H1 (cell line): Measurements from ENCODE around the gene PRRX2. TPM values are rescaled to one million over a fixed set of nuclear protein-coding genes. Genes with fewer than 3 reads are reported as not detected.

Experiments used
- FOSL1 ChIP-seq: IDR thresholded peaks from 2 replicates; pipeline ENCODE4 v1.6.1; 2011; ENCODE audit warnings: mild to moderate bottlenecking, low read depth, low read length, moderate library complexity; ENCODE audit not compliant: insufficient read depth
- RBBP5 ChIP-seq: IDR thresholded peaks from 2 replicates; pipeline ENCODE4 v1.7.1; 2012; ENCODE audit warnings: low read depth, mild to moderate bottlenecking, inconsistent platforms, low read length, moderate library complexity, borderline replicate concordance
- RXRA ChIP-seq: IDR thresholded peaks from 2 replicates; pipeline ENCODE4 v1.6.1; 2011; ENCODE audit warnings: low read depth, mild to moderate bottlenecking, low read length, moderate library complexity; ENCODE audit not compliant: insufficient read depth
- SP2 ChIP-seq: IDR thresholded peaks from 2 replicates; pipeline ENCODE4 v1.6.1; 2012; ENCODE audit warnings: mild to moderate bottlenecking, low read length, inconsistent platforms
- SRF ChIP-seq: IDR thresholded peaks from 2 replicates; pipeline ENCODE4 v1.6.1; 2011; ENCODE audit warnings: mild to moderate bottlenecking, low read depth, low read length, moderate library complexity
- TAF7 ChIP-seq: optimal IDR thresholded peaks from 2 replicates; pipeline ENCODE3; 2011; ENCODE audit warnings: low read depth, mild to moderate bottlenecking, inconsistent platforms, low read length, moderate library complexity, borderline replicate concordance
- polyA plus RNA-seq, 7 experiments: library from polyadenylated mRNA; depleted of rRNA in 3 of 7; stranded (reverse) in 5 of 7; unstranded in 2 of 7; fragments of >200 nt in 5 of 7; fragments of 200-250 nt in 2 of 7; gene quantifications; 1 replicate in 5 of 7; 2 replicates in 1 of 7; 4 replicates in 1 of 7; pipeline versions ENCODE4 v1.2.1 to v1.2.3, GENCODE V29; 2011 to 2013; ENCODE audit warnings: missing spikeins in 2 of 7, mixed read lengths in 2 of 7
- total RNA-seq: library from RNA; stranded (reverse); fragmentation: NEBNext Ultra II Directional; extraction: Animal tissue kit (Norgen Biotek cat#: 25700); gene quantifications from 2 replicates; pipeline ENCODE4 v1.2.1, GENCODE V29; 2021
- TF ChIP-seq, protein P1 (sequence below): fragments of 300-600 bp; sonication (generic); IDR thresholded peaks from 2 replicates; pipeline ENCODE4 v1.7.1; 2012; ENCODE audit warnings: low read length, moderate library complexity, mild to moderate bottlenecking, inconsistent platforms; ENCODE audit not compliant: insufficient replicate concordance
- TF ChIP-seq, protein P2 (sequence below): IDR thresholded peaks from 2 replicates; pipeline ENCODE4 v1.6.1; 2012; ENCODE audit warnings: inconsistent platforms

Gene PRRX2
- total and polyA plus RNA-seq, 2 of the 8 experiments (the other 6 are each of a cell fraction or from before 2014, with no cell fraction given) = 5.8 to 9.2 TPM

DNA sequence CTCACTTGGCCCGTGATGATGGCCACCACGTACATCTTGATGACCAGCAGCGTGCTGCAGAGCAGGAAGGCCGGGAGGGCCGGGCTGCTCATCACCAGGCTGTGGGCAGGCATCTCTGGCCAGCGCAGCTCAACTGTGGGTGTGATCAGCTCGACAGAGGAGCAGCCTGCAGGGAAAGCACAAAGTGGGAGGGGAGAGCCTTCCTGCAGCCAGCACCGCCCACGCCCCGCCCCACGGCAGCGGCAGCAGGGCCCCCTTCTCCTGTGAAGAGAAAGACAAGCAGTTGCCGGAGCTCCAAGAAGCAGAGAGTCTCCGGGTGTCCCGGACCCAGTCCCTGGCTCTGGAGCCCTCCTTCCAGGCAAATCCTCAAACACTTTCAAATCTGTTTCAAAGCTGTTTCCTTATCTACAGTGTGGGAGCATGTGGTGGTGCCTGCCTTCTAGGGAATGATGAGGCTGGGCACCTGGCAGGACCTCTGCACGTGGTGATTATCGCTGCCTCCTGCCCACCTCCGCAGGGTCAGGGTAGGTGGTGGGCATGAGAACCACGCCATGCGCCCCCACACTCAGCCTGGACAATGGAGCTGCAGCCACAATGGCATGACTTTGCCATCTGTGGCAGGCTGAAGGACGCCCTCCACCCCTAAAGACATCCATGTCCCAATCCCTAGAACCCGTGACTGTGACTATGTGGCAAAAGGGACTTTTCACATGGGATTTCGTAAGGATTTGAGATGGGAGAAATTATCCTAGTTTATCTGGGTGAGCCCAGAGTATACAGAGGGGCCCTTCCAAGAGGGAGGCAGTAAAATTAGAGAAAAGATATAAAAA is 87.7 kb downstream of the PRRX2 start, which contains the start of gene PTGES (continued):
- TF ChIP-seq, protein P1, sequence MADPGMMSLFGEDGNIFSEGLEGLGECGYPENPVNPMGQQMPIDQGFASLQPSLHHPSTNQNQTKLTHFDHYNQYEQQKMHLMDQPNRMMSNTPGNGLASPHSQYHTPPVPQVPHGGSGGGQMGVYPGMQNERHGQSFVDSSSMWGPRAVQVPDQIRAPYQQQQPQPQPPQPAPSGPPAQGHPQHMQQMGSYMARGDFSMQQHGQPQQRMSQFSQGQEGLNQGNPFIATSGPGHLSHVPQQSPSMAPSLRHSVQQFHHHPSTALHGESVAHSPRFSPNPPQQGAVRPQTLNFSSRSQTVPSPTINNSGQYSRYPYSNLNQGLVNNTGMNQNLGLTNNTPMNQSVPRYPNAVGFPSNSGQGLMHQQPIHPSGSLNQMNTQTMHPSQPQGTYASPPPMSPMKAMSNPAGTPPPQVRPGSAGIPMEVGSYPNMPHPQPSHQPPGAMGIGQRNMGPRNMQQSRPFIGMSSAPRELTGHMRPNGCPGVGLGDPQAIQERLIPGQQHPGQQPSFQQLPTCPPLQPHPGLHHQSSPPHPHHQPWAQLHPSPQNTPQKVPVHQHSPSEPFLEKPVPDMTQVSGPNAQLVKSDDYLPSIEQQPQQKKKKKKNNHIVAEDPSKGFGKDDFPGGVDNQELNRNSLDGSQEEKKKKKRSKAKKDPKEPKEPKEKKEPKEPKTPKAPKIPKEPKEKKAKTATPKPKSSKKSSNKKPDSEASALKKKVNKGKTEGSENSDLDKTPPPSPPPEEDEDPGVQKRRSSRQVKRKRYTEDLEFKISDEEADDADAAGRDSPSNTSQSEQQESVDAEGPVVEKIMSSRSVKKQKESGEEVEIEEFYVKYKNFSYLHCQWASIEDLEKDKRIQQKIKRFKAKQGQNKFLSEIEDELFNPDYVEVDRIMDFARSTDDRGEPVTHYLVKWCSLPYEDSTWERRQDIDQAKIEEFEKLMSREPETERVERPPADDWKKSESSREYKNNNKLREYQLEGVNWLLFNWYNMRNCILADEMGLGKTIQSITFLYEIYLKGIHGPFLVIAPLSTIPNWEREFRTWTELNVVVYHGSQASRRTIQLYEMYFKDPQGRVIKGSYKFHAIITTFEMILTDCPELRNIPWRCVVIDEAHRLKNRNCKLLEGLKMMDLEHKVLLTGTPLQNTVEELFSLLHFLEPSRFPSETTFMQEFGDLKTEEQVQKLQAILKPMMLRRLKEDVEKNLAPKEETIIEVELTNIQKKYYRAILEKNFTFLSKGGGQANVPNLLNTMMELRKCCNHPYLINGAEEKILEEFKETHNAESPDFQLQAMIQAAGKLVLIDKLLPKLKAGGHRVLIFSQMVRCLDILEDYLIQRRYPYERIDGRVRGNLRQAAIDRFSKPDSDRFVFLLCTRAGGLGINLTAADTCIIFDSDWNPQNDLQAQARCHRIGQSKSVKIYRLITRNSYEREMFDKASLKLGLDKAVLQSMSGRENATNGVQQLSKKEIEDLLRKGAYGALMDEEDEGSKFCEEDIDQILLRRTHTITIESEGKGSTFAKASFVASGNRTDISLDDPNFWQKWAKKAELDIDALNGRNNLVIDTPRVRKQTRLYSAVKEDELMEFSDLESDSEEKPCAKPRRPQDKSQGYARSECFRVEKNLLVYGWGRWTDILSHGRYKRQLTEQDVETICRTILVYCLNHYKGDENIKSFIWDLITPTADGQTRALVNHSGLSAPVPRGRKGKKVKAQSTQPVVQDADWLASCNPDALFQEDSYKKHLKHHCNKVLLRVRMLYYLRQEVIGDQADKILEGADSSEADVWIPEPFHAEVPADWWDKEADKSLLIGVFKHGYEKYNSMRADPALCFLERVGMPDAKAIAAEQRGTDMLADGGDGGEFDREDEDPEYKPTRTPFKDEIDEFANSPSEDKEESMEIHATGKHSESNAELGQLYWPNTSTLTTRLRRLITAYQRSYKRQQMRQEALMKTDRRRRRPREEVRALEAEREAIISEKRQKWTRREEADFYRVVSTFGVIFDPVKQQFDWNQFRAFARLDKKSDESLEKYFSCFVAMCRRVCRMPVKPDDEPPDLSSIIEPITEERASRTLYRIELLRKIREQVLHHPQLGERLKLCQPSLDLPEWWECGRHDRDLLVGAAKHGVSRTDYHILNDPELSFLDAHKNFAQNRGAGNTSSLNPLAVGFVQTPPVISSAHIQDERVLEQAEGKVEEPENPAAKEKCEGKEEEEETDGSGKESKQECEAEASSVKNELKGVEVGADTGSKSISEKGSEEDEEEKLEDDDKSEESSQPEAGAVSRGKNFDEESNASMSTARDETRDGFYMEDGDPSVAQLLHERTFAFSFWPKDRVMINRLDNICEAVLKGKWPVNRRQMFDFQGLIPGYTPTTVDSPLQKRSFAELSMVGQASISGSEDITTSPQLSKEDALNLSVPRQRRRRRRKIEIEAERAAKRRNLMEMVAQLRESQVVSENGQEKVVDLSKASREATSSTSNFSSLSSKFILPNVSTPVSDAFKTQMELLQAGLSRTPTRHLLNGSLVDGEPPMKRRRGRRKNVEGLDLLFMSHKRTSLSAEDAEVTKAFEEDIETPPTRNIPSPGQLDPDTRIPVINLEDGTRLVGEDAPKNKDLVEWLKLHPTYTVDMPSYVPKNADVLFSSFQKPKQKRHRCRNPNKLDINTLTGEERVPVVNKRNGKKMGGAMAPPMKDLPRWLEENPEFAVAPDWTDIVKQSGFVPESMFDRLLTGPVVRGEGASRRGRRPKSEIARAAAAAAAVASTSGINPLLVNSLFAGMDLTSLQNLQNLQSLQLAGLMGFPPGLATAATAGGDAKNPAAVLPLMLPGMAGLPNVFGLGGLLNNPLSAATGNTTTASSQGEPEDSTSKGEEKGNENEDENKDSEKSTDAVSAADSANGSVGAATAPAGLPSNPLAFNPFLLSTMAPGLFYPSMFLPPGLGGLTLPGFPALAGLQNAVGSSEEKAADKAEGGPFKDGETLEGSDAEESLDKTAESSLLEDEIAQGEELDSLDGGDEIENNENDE = no peak
- TF ChIP-seq RBBP5 (no peak), SRF (no peak), RXRA (no peak), TAF7 (no peak), FOSL1 (no peak), SP2 (no peak)
- TF ChIP-seq, protein P2, sequence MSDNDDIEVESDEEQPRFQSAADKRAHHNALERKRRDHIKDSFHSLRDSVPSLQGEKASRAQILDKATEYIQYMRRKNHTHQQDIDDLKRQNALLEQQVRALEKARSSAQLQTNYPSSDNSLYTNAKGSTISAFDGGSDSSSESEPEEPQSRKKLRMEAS = no peak
